Measurements from ENCODE around the gene RABGAP1L.

- TF ChIP-seq CTCF (IDR thresholded peaks at IDR 0.05) (no peak), TEAD1 (CRISPR knock-in tag; IDR thresholded peaks at IDR 0.05) (no peak)
These were observed 274.1 kb downstream of the RABGAP1L start for GRCh38 chr1:174433451-174433850.
